ENCODE results near the gene KCNA3.
A peak's percentile ranks its signal among the peaks of the same experiment; 100 is the strongest.

Gene KCNA3

GRCh38 chr1:110668549-110668948 is 6.2 kb downstream of the KCNA3 start (continued):
- TF ChIP-seq CTCF (tag by site-specific recombination; IDR thresholded peaks at IDR 0.05) (no peak), ZNF148 (tag by site-specific recombination; IDR thresholded peaks at IDR 0.05; ENCODE audit: borderline replicate concordance) (no peak), ZNF776 (tag by site-specific recombination; IDR thresholded peaks at IDR 0.05; ENCODE audit: borderline replicate concordance) (no peak), ZSCAN23 (tag by site-specific recombination; IDR thresholded peaks at IDR 0.05) (no peak), BCL6B (tag by site-specific recombination; IDR thresholded peaks at IDR 0.05) (no peak)

- Histone ChIP-seq H3K4me3 (ENCODE audit: low read depth, low read length) (no peak overlapping the region), H3K9me3 (ENCODE audit: control insufficient read depth, insufficient read depth, low read depth, low read length) (no peaks in the 10 kb centered on the region), H3K27ac (ENCODE audit: extremely low read depth, low read depth, low read length) (no peak overlapping the region), H3K4me1 (ENCODE audit: control insufficient read depth, insufficient read depth, low read length) (no peaks in the 10 kb centered on the region), H3K36me3 (ENCODE audit: control insufficient read depth in 2 of 2, insufficient read depth in 1 of 2, low read length in 2 of 2) (no peaks in the 10 kb centered on the region)
- TF ChIP-seq ZSCAN18 (tag by site-specific recombination; IDR thresholded peaks at IDR 0.05) (no peak), HOXA7 (CRISPR knock-in tag; IDR thresholded peaks at IDR 0.05; ENCODE audit: borderline replicate concordance) (no peak), ZNF26 (tag by site-specific recombination; IDR thresholded peaks at IDR 0.05) (no peak), ZNF112 (tag by site-specific recombination; IDR thresholded peaks at IDR 0.05) (no peak)
- ChIA-PET CTCF (interaction anchor here (0.7 to 1.1 kb wide), 4 partner anchors 17 to 452 kb away, joined by 3 to 5 read pairs (median 4); no protein-coding TSS in a partner anchor), POLR2A (no interaction called here)
Observed at GRCh38 chr1:110667776-110668175, 7.0 kb downstream of the KCNA3 start.

- ChIA-PET CTCF (no interaction called here), POLR2A (no interaction called here)
- TF ChIP-seq ATF2 (tag by site-specific recombination; IDR thresholded peaks at IDR 0.05; ENCODE audit: low read depth) (no peak), PRDM1 (tag by site-specific recombination; IDR thresholded peaks at IDR 0.05) (0 out of 2 replicates have a peak, but pooled peaks have one; percentile 5), SP7 (tag by site-specific recombination; IDR thresholded peaks at IDR 0.05) (no peak)
- Histone ChIP-seq H3K4me3 (ENCODE audit: low read depth, low read length) (no peak overlapping the region), H3K36me3 (ENCODE audit: control insufficient read depth in 2 of 2, insufficient read depth in 1 of 2, low read length in 2 of 2) (no peaks in the 10 kb centered on the region), H3K27ac (ENCODE audit: extremely low read depth, low read depth, low read length) (no peak overlapping the region), H3K4me1 (ENCODE audit: control insufficient read depth, insufficient read depth, low read length) (no peaks in the 10 kb centered on the region), H3K9me3 (ENCODE audit: control insufficient read depth, insufficient read depth, low read depth, low read length) (no peaks in the 10 kb centered on the region)
Observed at GRCh38 chr1:110663241-110663640, 11.5 kb downstream of the KCNA3 start.
